Activated CD4-positive, alpha-beta T cell treated with anti-CD3 and anti-CD28 coated beads for 48 hours (primary cell): ENCODE data around the gene PPP1R3D.
"Not testable (repeated sequence)": the region's sequence is repeated elsewhere in the genome, so short reads cannot be mapped to it uniquely, and the experiment has no call there.

ENCODE experiments used
- DNase-seq: peaks from one replicate; pipeline ENCODE4 v3.0.0-alpha.2; 2020

Gene PPP1R3D

GRCh38 chr20:59911041-59911440, 29.1 kb downstream of the PPP1R3D start:
- DNase-seq: no peak

GRCh38 chr20:59908855-59909254, 31.2 kb downstream of the PPP1R3D start:
- DNase-seq: no peak

GRCh38 chr20:59903621-59904020, 36.5 kb downstream of the PPP1R3D start:
- DNase-seq: no peak

- DNase-seq: no peak
These were observed 37.6 kb downstream of the PPP1R3D start for GRCh38 chr20:59902470-59902869.

- no peak for DNase-seq
These were observed 44.2 kb downstream of the PPP1R3D start for GRCh38 chr20:59895908-59896307.

GRCh38 chr20:59891581-59891980, 48.5 kb downstream of the PPP1R3D start:
- no peak for DNase-seq

GRCh38 chr20:59890035-59890434, 50.1 kb downstream of the PPP1R3D start:
- not testable (repeated sequence) for DNase-seq

GRCh38 chr20:59888050-59888449, 52.1 kb downstream of the PPP1R3D start:
- DNase-seq: no peak
